HK-2 (cell line): Measurements from ENCODE around the gene IRF6.
A peak's percentile ranks its signal among the peaks of the same experiment; 100 is the strongest.

Experiments
- DNase-seq: peaks from one replicate; pipeline ENCODE4 v3.0.0-alpha.2; 2018; ENCODE audit not compliant: unreplicated experiment

The IRF6 gene

DNA sequence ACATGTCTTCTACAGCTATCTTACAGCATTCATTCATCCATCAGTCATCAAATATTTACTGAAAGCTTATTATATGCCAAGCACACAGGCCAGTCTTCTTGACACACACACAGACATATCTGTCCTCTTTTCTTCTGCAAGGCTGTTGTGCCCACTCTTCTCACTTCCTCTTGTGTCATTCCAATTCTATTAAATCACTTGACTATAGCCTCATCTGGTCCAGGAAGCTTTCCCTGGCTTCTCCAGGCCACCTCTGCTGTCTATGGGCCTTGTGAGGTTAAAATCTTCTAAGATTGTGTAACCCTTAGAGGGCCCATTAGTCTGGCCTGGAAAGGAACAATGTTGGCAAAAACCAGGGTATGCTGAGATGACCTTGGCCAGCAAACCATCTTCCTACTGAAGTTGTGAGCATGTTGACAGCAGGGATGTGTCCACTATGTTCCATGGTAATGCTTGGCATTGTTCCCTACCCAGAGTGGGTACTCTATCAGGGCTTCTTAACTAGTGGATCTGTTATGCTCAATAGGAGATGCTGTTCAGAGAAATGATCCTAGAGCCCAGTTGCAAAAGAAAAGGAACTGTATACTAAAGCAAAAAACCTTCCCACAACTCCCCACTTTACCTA lies 44.8 kb downstream of the IRF6 start:
- no peak for DNase-seq

DNA sequence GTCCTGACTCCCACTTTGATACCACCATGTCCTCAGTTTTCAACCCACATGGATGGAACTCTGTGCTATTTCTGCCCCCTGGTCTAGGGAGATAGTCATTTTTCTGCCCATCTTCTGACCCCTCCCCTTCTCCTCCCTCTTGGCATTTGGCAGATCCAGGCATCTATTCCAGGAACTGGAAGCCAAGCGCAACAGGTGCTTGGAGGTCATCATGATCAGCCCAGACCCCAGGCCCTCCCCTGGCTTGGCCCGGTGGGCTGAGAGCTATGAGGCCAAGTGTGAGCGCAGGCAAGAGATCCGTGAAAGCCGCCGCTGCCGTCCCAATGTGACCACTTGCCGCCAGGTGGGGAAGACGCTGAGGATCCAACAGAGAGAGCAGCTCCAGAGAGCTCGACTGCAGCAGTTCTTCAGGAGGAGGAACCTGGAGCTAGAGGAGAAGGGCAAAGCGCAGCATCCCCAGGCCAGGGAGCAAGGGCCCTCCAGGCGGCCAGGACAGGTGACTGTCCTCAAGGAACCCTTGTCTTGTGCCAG lies 46.0 kb downstream of the IRF6 start:
- DNase-seq, result no peak

DNA sequence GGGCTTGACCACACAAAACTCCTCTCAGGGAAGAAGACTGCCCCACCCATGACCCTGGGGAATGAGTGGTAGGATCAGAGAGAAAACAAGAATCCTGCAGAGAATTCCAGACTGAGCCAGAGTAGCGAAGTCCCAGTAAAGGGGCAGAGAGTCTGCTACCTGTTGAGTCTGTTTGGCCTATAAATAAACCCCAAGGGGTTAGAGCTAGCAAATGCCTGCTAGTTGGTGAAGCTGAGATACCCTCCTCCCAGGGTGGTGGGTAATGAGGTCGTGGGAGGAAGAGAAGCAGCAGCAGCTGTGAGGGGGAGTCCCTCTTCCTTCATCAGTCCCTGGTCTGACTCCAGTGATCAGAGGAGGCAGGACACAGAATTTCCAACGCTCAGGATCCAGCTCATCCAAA lies 47.5 kb downstream of the IRF6 start:
- no peak for DNase-seq

DNA sequence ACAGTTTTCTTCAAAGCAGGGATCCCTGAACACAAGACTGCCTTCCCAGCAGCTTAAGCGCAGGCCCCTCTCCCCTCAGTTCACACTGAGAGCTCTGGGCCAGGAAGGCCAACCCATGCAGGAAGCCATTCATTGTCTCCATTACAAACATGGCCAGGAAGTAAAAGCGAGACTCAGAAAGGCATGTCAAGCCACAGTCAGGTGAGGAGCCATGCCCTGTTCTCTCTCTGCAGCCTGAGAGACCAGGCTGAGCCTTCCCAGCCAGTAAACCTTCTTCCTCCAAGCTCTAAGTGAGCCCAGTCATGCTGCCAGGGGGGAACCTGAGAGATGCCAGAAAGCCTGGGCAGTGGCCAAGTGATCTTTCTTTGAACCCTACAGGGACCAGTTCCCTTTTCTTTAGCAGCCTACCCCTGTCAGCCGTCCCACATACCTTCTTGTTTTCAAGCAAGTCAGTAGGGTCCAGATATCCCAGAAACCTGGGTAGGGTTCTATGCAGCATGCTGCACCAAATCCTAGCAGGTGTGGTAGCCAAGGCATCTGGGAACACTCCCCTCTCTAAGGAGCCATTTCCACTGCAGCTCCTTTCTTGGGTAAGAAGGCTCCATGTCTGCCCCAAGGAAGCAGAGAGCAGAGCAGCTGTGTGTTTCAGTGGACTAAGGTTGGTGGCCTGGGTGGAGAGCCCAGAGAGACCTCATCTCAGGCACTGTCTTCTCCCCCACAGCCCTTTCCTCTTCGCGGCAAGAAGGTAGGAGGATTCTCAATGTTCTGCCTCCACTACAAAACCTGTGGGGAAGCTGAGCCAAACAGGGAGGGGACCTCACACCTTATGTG lies 49.1 kb downstream of the IRF6 start:
- no peak for DNase-seq

DNA sequence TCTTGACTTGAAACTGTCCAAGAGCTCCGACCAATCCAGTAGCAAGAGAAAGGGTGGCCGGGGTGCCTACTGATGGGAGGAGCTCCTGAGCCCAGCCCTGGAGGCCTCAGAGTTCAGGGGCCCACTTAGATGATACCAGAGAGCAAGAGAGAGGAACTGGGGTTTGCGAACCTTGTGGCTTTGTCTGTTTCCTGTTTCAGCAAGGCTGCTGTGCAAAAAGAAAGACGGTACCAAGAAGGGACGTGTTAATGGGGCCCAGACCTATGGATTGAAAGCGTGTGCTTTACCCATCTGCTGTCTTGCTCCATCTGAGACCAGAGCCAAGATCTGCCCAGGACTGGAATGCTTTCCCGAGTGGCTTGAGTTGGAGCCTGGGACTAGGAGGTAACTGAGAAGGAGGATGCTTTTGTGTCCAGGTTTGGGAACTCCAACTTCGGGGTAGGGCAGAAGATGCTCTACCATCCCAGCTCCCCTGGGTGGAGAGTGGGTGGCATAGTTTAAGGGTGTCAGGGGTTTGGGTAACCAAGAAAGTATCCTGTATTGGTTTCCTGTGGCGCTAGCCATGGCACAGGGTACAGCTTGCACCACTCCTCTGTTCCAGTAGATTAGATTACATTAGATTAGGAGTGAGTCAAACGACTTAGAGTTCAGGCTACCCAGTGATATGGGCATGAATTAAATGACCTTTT lies 49.9 kb downstream of the IRF6 start, which contains the start of gene TRAF3IP3:
Gene TRAF3IP3, plus strand, starts transcription at position 128 of the 689 bp plus-strand sequence. CDS start 3,987 bp downstream, outside the sequence.
- DNase-seq, result no peak

DNA sequence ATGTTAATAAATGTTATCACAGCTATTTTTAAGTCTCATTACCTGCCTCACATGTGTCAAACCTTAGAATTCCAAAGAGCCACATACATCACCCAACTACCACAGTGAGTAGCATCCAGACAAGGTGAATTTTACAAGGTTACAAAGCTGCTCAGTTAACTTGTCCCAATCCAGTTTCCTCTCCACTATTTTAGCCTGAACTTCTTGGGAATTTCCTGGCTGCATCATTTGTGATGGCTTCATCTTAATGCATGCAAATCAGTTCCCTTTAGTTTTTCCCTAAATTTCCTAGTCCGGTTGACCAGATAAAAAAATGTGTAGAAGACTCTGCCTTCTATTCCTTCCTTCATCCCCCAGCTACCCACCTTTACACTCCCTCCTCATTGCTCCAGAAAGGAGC lies 50.7 kb downstream of the IRF6 start:
- no peak for DNase-seq

DNA sequence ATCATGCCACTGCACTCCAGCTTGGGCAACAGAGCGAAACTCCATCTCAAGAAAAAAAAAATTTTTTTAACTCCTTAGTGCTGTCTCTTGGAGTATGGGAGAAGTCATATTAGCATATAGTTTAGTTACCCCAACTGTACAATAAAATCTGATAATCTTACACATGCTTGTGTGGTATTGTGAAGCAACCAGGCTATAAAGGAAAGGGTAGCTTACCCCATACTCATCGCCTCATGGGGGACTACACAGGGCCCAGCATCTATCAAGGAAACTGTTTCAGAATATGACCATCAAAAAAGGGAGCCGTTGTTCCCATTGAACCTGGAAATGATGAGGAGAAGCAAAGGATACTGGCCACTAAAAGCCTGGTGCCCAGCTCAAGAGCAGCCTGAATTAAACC lies 53.1 kb downstream of the IRF6 start:
- no peak for DNase-seq

DNA sequence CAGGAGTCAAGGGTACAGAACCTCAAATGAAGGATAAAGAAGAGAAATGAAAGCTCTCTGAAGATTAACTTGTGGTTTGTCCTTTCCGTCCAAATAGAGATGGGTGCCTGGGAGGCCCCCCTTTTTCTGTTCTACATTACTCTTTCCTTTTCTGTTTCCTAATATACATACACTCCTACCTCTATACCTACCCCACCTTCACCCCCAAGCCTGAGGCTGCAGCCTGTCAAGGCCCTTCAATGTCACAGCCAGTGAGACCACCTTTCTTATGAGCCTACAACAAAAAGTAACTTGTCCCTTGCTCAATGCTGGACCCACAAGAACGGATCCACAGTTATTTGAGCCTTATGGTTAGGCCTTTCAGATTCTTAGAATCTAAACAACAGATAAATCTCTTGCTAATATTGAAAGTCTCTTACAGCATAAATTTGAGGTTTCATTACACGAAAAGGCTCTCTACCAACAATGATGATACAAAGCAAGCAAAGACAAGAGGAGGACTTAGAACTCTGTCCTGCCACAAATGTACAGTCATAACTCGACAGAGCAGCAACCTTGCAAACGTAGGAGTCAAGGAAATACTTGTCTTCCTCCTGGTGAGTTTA lies 54.2 kb downstream of the IRF6 start:
- no peak for DNase-seq

DNA sequence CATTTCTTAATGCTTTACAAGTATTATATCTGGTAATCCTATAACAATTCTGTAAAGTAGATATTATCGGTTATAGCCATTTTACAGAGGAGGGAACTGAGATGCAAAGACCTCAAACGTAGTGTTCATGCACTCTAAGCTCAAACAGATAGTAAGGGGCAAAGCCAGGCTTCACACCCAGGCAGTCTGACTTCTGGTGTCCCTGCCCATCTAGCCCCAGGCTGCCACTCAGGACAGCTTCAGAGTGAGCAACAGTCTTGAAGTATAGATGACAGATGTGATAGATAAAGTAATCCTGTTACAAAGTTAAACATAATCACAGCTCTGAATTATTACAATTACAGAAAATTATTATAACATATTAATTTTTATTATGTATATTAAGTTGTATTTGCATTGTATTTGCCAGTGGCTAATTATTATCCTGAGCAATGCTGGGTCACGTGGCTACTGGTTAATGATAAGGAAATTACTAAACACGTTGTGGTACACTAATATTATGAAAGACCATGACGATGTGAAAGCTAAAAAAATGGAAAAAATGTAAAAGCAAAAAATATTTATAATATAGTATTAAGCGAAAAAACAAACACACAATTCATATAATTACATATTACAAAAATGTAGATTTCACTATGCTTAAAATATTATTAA lies 56.1 kb downstream of the IRF6 start:
- DNase-seq, result no peak

DNA sequence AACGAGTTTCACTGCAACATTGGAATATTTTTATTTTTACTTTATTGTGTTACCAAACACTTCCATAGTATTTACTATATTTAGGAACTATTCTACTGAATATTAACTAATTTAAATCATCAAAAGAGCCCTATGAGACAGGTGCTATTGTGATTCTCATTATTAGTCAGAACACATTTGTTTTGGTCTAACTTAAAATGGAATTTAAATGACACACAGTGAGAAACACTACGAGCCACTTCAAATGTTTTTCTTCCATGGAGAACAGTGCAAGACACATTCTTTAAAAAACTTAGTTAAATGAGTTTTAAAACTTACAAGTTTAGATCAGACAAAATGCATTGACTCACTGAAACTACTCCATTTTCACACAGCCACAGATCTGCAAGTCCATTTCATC lies 56.7 kb downstream of the IRF6 start:
- DNase-seq, result no peak

DNA sequence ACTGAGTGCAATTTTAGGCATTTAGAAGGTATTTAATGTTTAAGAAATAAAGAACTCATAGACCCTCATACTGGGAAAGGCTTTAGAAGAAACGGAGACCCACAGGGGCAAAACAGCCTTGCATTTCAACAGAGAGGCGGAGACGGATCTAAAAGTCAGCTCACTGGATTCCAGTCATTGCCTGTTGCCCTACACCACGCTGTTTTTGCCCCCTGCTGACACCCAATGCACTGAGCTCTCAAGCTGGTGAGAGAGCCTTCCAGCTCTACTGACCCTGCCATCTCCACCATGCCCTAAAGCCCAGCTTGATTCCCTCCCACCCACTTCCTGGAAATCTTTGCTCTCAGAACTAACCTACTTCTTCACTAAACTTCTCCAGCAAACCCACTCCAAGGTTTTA lies 57.3 kb downstream of the IRF6 start:
- DNase-seq, result no peak

DNA sequence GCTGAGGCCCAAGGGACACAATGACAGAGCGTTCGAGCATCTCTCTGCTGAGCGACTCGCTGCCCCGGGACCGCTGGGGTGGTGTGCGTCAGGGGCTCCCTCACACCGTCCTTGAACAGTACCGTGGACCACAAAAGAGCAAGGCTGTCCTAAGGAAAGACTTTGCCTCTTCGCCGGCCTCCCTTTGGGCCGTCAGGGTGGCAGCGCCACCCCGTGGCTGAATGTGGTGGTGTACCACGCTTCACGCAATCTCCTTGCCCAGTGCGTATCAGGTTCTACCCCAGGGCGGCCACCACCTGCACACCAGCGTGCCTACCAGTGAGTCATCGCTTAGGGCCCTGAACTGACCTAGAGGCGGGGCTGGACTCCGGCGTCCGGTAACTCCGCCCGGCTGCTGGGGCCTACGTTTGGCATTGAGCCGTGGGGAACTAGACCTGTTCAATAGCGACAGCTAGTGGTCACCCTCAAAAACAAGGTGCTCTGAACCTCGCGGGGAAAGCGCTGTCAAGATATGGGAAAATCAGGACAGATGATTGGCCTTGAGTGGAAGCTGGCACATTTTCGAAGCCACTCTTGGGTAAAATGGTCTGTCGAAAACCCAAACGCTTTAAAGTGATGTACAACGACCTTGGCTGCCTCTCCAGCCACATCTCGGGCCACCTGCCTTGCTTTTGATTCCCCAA lies 58.2 kb downstream of the IRF6 start:
- peak; percentile 100 for DNase-seq

DNA sequence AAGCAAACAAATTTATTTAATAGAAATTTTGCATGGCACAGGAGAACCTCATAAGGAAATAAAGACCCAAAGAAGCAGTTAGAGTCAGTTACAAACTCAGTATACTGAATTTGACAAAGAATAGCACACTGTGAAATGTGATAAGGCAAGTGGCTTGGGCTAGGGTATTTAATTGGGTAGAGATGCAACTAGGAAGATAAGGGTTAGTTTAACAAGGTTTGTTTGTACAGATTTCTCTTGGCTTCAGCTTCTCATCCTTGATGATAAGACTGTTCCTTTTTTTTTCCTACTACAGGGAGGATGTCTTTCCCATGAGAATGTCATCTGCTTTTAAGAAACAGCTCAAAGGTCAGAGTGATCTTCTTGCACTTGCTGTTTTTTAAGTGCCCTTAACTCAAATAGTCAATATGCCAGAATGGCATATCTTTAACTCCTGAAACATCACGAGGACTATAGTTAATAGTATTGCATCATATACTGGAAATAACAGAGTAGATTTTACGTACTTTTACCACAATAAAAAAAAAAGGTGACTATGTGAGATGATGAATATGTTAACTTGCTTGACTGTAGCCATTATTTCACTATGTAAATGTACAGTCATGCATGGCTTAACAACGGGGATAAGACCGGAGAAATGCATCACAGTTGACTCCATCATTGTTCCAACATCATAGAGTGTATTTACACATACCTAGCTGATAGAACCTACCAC lies 59.3 kb downstream of the IRF6 start:
- DNase-seq, result no peak

DNA sequence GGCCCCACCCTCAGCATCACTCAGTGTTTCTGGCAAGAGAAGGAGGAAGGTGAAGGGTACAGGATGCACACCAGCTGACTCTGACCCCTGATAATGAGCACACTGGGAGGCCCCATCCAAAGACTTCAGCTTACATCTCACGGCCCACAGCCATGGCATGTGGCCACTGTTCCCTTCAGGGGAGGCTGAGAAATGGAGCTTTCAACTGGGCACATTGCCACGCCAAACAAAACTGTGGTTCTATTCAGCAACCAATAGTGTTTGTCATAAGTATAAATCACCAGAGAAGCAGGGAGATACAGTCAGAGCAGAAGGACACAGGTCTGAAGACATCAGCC lies 62.8 kb downstream of the IRF6 start:
- DNase-seq, result no peak

DNA sequence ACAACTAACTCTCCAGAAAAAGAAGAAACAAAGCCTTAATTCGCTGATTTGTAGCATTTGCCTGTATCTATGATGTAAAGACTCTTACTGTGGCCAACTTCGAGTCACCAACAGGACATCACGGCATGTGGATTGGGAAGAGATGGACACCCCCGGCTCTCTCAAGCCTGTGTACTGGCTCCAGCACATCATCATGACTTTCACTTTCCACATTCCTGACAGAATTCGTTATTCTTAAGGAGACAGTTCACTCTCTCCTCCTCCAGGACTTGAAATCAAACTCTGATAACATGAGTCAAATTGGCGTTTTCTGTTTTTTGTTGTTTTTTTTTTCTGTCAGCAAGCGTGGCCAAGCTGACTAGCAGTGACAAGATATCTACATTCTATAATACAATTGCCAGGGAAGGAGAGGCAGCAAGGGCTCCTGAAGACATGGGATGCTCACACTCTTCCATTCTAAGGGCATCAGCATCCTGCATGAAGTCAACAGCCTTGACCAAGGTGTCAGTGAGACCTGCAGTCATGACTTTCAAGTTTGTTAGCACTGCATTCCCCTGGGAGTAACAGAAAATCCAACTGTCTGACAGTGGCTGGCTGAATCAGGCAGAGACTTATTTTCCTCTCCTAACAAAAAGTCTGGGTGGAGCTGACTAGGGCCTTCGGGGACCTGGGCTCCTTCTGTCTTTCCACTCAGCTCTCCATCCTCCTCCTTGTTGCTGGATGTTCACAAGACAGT lies 63.4 kb downstream of the IRF6 start:
- DNase-seq, result no peak

DNA sequence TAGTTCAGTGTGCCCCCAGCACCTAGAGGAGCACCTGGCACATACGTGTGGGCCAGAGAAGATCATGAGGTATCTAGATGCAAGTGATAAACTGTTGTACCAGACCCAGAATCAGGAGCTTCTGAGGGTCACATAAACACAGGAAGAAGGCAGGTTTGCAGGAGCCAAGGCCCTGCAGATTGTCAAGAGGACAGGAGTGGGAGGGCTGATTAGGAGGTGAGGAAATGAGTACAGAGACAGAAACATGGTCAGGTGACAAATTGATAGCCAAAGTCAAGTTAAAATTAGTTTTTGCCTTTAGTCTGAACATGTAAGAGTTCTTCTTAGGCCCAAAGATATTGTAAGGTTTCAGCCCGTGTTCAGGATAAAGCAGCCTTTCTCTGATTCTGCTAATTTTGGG lies 64.1 kb downstream of the IRF6 start:
- DNase-seq, result no peak

DNA sequence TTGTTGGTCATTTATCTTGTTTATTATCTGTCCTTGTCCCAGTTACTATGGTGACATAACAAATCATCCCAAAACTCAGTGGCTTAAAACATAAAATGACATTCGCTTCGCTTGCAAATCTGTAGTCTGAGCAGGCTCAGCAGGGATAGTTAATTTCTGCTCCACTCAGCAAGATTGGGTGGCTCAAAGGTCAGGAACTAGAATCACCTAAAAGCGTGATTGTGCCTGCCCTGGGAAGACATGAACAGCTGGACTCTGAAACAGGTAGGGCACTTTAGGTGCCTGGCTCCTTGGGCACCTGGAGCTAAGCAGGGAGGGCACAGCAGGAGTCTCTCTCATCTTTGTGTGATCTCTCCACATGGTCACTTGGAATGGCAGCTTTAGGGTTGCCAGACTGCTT lies 64.7 kb downstream of the IRF6 start:
- no peak for DNase-seq

DNA sequence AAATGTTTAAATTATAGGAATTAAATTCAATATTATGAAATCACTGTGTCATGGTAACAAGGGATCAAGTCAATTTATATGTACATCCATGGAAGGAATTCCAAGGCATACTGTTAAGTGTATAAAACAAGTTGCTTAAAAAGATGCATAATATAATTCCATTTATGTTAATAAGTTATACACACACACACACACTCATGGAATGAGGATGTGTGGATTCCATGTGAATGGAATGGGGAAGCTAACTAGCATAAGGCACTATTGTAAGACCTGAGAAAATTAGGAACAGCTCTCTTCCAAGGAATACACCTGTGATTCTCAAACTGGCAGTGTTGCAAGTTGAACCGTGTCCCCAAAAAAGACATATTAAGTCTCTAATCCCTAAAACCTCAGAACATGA lies 67.7 kb downstream of the IRF6 start:
- DNase-seq, result no peak

DNA sequence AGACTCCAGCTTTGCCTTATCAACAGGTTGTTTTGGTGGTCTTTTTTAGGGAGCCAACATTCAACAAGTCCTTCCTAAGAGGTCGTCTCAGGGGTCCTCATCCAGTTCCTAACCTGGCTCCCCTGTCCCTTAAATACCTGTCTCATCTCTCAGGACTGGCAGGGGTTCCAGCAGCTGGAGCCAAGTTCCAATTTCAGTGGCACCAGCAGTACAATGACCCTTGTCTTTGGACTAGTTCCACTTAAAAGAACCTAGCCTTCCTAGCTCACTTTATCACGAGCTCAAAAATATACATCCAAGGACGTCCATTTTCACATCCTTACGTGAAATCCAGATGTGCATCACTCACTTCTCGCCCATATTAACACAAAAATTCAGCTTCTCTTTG lies 68.8 kb downstream of the IRF6 start:
- no peak for DNase-seq
